Memory B cell (primary cell): ENCODE measurements around the gene SCAPER.

Source experiments
- ATAC-seq: fragments of 150-1000 bp; cut with Tn5 transposase; 2 replicates; pipeline ENCODE4 v1.10.0; 2021; ENCODE audit warnings: low read depth, mild to moderate bottlenecking, moderate library complexity
- DNase-seq, 2 donors: peaks; one replicate each; pipeline ENCODE4 v3.0.0; 2022; ENCODE audit warnings: low spot score in 2 of 2
- H3K27ac Mint-ChIP-seq: one replicate; pipeline ENCODE4 v1.8.0; 2022; ENCODE audit warnings: mild to moderate bottlenecking, moderate library complexity, mixed read lengths
- H3K27me3 Mint-ChIP-seq: one replicate; pipeline ENCODE4 v1.8.0; 2022; ENCODE audit warnings: mixed read lengths
- H3K36me3 Mint-ChIP-seq: one replicate; pipeline ENCODE4 v1.8.0; 2022; ENCODE audit warnings: mild to moderate bottlenecking, mixed read lengths
- H3K4me1 Mint-ChIP-seq: one replicate; pipeline ENCODE4 v1.8.0; 2022; ENCODE audit warnings: mixed read lengths
- H3K4me3 Mint-ChIP-seq: one replicate; pipeline ENCODE4 v1.8.0; 2022; ENCODE audit warnings: mild to moderate bottlenecking, moderate library complexity, mixed read lengths
- H3K9me3 Mint-ChIP-seq: one replicate; pipeline ENCODE4 v1.8.0; 2022; ENCODE audit warnings: mixed read lengths

The SCAPER gene

GRCh38 chr15:76339305-76340197 lies 565.6 kb downstream of the SCAPER start:
- peaks cover 46% of the 10 kb centered on the region for H3K4me1 Mint-ChIP-seq
- DNase-seq, result peak in 1 of 2 donors; percentile 42
- peak overlapping the region; percentile 85 for H3K4me3 Mint-ChIP-seq
- ATAC-seq, result peak; percentile 2
- H3K27ac Mint-ChIP-seq, result peak overlapping the region; percentile 74
- peaks cover 39% of the 10 kb centered on the region for H3K27me3 Mint-ChIP-seq
- peaks cover 4% of the 10 kb centered on the region for H3K36me3 Mint-ChIP-seq
- H3K9me3 Mint-ChIP-seq, result peaks cover 3% of the 10 kb centered on the region

- Mint-ChIP-seq H3K9me3 (peaks cover 3% of the 10 kb centered on the region), H3K4me1 (peaks cover 50% of the 10 kb centered on the region), H3K27ac (peak overlapping the region; percentile 79), H3K4me3 (peak overlapping the region; percentile 54), H3K27me3 (peaks cover 41% of the 10 kb centered on the region), H3K36me3 (peaks cover 4% of the 10 kb centered on the region)
- DNase-seq (no peak), ATAC-seq (no peak)
Observed at GRCh38 chr15:76338486-76339304, 566.4 kb downstream of the SCAPER start.

GRCh38 chr15:76337696-76338485 lies 567.2 kb downstream of the SCAPER start:
- DNase-seq (peak in 1 of 2 donors; percentile 45), ATAC-seq (no peak)
- Mint-ChIP-seq H3K4me3 (peak overlapping the region; percentile 82), H3K9me3 (peaks cover 3% of the 10 kb centered on the region), H3K27ac (peak overlapping the region; percentile 87), H3K27me3 (peaks cover 37% of the 10 kb centered on the region), H3K4me1 (peaks cover 47% of the 10 kb centered on the region), H3K36me3 (peaks cover 4% of the 10 kb centered on the region)

- H3K36me3 Mint-ChIP-seq, result peaks cover 4% of the 10 kb centered on the region
Observed at GRCh38 chr15:76337059-76337695, 568.0 kb downstream of the SCAPER start.

GRCh38 chr15:76336254-76337058 lies 568.7 kb downstream of the SCAPER start, which contains the start of gene ISL2:
TSS of gene ISL2 (plus strand) at chr15:76336773. CDS start at chr15:76336884, 111 bp downstream.
- peak in 1 of 2 donors; percentile 42 for DNase-seq
- Mint-ChIP-seq H3K9me3 (peaks cover 3% of the 10 kb centered on the region), H3K27ac (peak within 1 kb of the TSS; percentile 87), H3K27me3 (peaks cover 33% of the 10 kb centered on the region), H3K36me3 (peaks cover 4% of the 10 kb centered on the region), H3K4me1 (peaks cover 42% of the 10 kb centered on the region), H3K4me3 (peak within 1 kb of the TSS; percentile 82)
- peak; percentile 38 for ATAC-seq

More at GRCh38 chr15:76337059-76337695, 568.0 kb downstream of the SCAPER start:
- Mint-ChIP-seq H3K4me1 (peaks cover 47% of the 10 kb centered on the region), H3K27ac (peak overlapping the region; percentile 87), H3K4me3 (peak overlapping the region; percentile 82), H3K27me3 (peaks cover 37% of the 10 kb centered on the region), H3K9me3 (peaks cover 3% of the 10 kb centered on the region)
- ATAC-seq, result no peak
- DNase-seq, result no peak

GRCh38 chr15:76335307-76336253 lies 569.6 kb downstream of the SCAPER start:
- DNase-seq (no peak), ATAC-seq (peak; percentile 45)
- peak overlapping the region; percentile 18 for H3K27ac Mint-ChIP-seq
- H3K4me1 Mint-ChIP-seq, result peaks cover 38% of the 10 kb centered on the region
- peaks cover 3% of the 10 kb centered on the region for H3K9me3 Mint-ChIP-seq
- peak overlapping the region; percentile 82 for H3K4me3 Mint-ChIP-seq
- H3K36me3 Mint-ChIP-seq, result peaks cover 4% of the 10 kb centered on the region
- H3K27me3 Mint-ChIP-seq, result peaks cover 34% of the 10 kb centered on the region

GRCh38 chr15:76334438-76335306 lies 570.5 kb downstream of the SCAPER start:
- peak overlapping the region; percentile 18 for H3K27ac Mint-ChIP-seq
- H3K4me3 Mint-ChIP-seq, result peak overlapping the region; percentile 82

GRCh38 chr15:76333720-76334437 lies 571.3 kb downstream of the SCAPER start:
- peaks cover 36% of the 10 kb centered on the region for H3K27me3 Mint-ChIP-seq
- peaks cover 26% of the 10 kb centered on the region for H3K4me1 Mint-ChIP-seq
- H3K9me3 Mint-ChIP-seq, result peaks cover 3% of the 10 kb centered on the region
- ATAC-seq (no peak), DNase-seq (no peak)
- peak overlapping the region; percentile 18 for H3K27ac Mint-ChIP-seq
- H3K36me3 Mint-ChIP-seq, result peaks cover 4% of the 10 kb centered on the region
- H3K4me3 Mint-ChIP-seq, result no peak overlapping the region

More at GRCh38 chr15:76334438-76335306, 570.5 kb downstream of the SCAPER start:
- peaks cover 34% of the 10 kb centered on the region for H3K27me3 Mint-ChIP-seq
- H3K36me3 Mint-ChIP-seq, result peaks cover 4% of the 10 kb centered on the region
- H3K4me1 Mint-ChIP-seq, result peaks cover 29% of the 10 kb centered on the region
- H3K9me3 Mint-ChIP-seq, result peaks cover 3% of the 10 kb centered on the region
- no peak for ATAC-seq
- no peak for DNase-seq

GRCh38 chr15:76333309-76333708 lies 571.8 kb downstream of the SCAPER start:
- peaks cover 31% of the 10 kb centered on the region for H3K27me3 Mint-ChIP-seq
- ATAC-seq (no peak), DNase-seq (no peak)
- peaks cover 20% of the 10 kb centered on the region for H3K4me1 Mint-ChIP-seq
- H3K27ac Mint-ChIP-seq, result no peak overlapping the region
- no peak overlapping the region for H3K4me3 Mint-ChIP-seq
- H3K9me3 Mint-ChIP-seq, result no peaks in the 10 kb centered on the region
- H3K36me3 Mint-ChIP-seq, result no peaks in the 10 kb centered on the region

GRCh38 chr15:76332796-76333195 lies 572.3 kb downstream of the SCAPER start:
- H3K4me3 Mint-ChIP-seq, result no peak overlapping the region
- no peak overlapping the region for H3K27ac Mint-ChIP-seq
- peaks cover 20% of the 10 kb centered on the region for H3K4me1 Mint-ChIP-seq
- H3K9me3 Mint-ChIP-seq, result no peaks in the 10 kb centered on the region
- peaks cover 34% of the 10 kb centered on the region for H3K27me3 Mint-ChIP-seq
- ATAC-seq, result no peak
- H3K36me3 Mint-ChIP-seq, result no peaks in the 10 kb centered on the region
- no peak for DNase-seq
